GM23338 (cell line): ENCODE results near the gene TTC8. TPM values are rescaled to one million over a fixed set of nuclear protein-coding genes. Genes with fewer than 3 reads are reported as not detected.

Experiments used
- ATAC-seq: fragments of 200-7000 bp; cut with Tn5 transposase; 3 replicates; pipeline ENCODE4 v1.9.1; 2020
- DNase-seq: peaks from one replicate; pipeline ENCODE4 v3.0.0-alpha.2; 2015; ENCODE audit warnings: low spot score
- H2AFZ ChIP-seq: fragments of 200-600 bp; sonication (generic); 2 replicates; pipeline ENCODE4 v1.8.0; 2016; ENCODE audit warnings: antibody characterized with exemption, mild to moderate bottlenecking, moderate library complexity
- H3F3A ChIP-seq: fragments of 200-600 bp; sonication (generic); replicated peaks from 2 replicates; pipeline ENCODE4 v1.8.0; 2017; ENCODE audit warnings: antibody characterized with exemption, mixed run types, low read depth
- H3K27ac ChIP-seq: fragments of 200-600 bp; sonication (generic); 2 replicates; pipeline ENCODE4 v1.6.1; 2016; ENCODE audit warnings: low read depth
- H3K27me3 ChIP-seq: fragments of 200-600 bp; sonication (generic); 2 replicates; pipeline ENCODE4 v1.8.0; 2016; ENCODE audit warnings: mild to moderate bottlenecking, mixed run types, moderate library complexity; ENCODE audit not compliant: insufficient read depth
- H3K36me3 ChIP-seq: fragments of 200-600 bp; sonication (generic); 2 replicates; pipeline ENCODE4 v1.8.0; 2016; ENCODE audit warnings: mild to moderate bottlenecking; ENCODE audit not compliant: insufficient read depth
- H3K4me1 ChIP-seq: fragments of 200-600 bp; sonication (generic); 2 replicates; pipeline ENCODE4 v1.8.0; 2016; ENCODE audit warnings: mild to moderate bottlenecking, moderate library complexity; ENCODE audit not compliant: insufficient read depth
- H3K4me2 ChIP-seq: fragments of 200-600 bp; sonication (generic); 2 replicates; pipeline ENCODE4 v1.7.1; 2017; ENCODE audit warnings: mixed run types
- H3K4me3 ChIP-seq: fragments of 200-600 bp; sonication (generic); 2 replicates; pipeline ENCODE4 v1.6.1; 2016; ENCODE audit warnings: mixed run types
- H3K79me2 ChIP-seq: fragments of 200-600 bp; sonication (generic); replicated peaks from 2 replicates; pipeline ENCODE4 v1.8.0; 2017; ENCODE audit warnings: mild to moderate bottlenecking; ENCODE audit not compliant: insufficient read depth
- H3K9me2 ChIP-seq: fragments of 200-600 bp; sonication (generic); 2 replicates; pipeline ENCODE4 v1.8.0; 2017; ENCODE audit not compliant: insufficient read depth
- H4K20me1 ChIP-seq: fragments of 200-600 bp; sonication (generic); replicated peaks from 2 replicates; pipeline ENCODE4 v1.8.0; 2017; ENCODE audit warnings: mild to moderate bottlenecking; ENCODE audit not compliant: insufficient read depth
- H3K27ac Mint-ChIP-seq: 2 replicates; pipeline ENCODE4 v1.8.0; 2020; ENCODE audit warnings: inconsistent platforms, mild to moderate bottlenecking, moderate library complexity, mixed read lengths
- H3K27me3 Mint-ChIP-seq: 3 replicates; pipeline ENCODE4 v1.8.0; 2022; ENCODE audit warnings: low read depth, mild to moderate bottlenecking, moderate library complexity, mixed read lengths, inconsistent platforms; ENCODE audit not compliant: insufficient read depth, poor library complexity
- H3K36me3 Mint-ChIP-seq: 3 replicates; pipeline ENCODE4 v1.8.0; 2021; ENCODE audit warnings: low read depth, mild to moderate bottlenecking, inconsistent platforms, moderate library complexity, mixed read lengths
- H3K4me1 Mint-ChIP-seq: 3 replicates; pipeline ENCODE4 v1.8.0; 2020; ENCODE audit warnings: mild to moderate bottlenecking, inconsistent platforms, mixed read lengths
- H3K4me3 Mint-ChIP-seq: 3 replicates; pipeline ENCODE4 v1.8.0; 2021; ENCODE audit warnings: moderate library complexity, mild to moderate bottlenecking, inconsistent platforms, mixed read lengths
- H3K9me3 Mint-ChIP-seq: 3 replicates; pipeline ENCODE4 v1.8.0; 2020; ENCODE audit warnings: moderate library complexity, mild to moderate bottlenecking, inconsistent platforms, mixed read lengths
- CREB1 ChIP-seq: fragments of 250-450 bp; sonication (Bioruptor Pico); IDR thresholded peaks from 2 replicates; pipeline ENCODE4 v1.5.0; 2020; ENCODE audit warnings: low read depth, mild to moderate bottlenecking, moderate library complexity
- ETS1 ChIP-seq: IDR thresholded peaks from 2 replicates; pipeline ENCODE4 v1.6.1; 2016; ENCODE audit warnings: antibody characterized with exemption
- JUNB ChIP-seq: IDR thresholded peaks from one replicate; pipeline ENCODE4 v1.6.1; 2016; ENCODE audit warnings: antibody characterized with exemption; ENCODE audit not compliant: unreplicated experiment
- NANOG ChIP-seq: IDR thresholded peaks from 2 replicates; pipeline ENCODE4 v1.6.1; 2016; ENCODE audit warnings: antibody characterized with exemption, borderline replicate concordance
- POLR2AphosphoS5 ChIP-seq: IDR thresholded peaks from 2 replicates; pipeline ENCODE4 v1.6.1; 2016; ENCODE audit warnings: antibody characterized with exemption, low read depth
- REST ChIP-seq: IDR thresholded peaks from one replicate; pipeline ENCODE4 v1.6.1; 2018; ENCODE audit warnings: antibody characterized with exemption; ENCODE audit not compliant: unreplicated experiment
- STAT1 ChIP-seq: IDR thresholded peaks from one replicate; pipeline ENCODE4 v1.6.1; 2016; ENCODE audit warnings: antibody characterized with exemption; ENCODE audit not compliant: unreplicated experiment
- ZNF331 ChIP-seq: fragments of 250-450 bp; sonication (Bioruptor Pico); IDR thresholded peaks from 2 replicates; pipeline ENCODE4 v1.5.0; 2020; ENCODE audit warnings: low read depth, mild to moderate bottlenecking, moderate library complexity
- ZNF462 ChIP-seq: fragments of 250-450 bp; sonication (Bioruptor Pico); IDR thresholded peaks from 2 replicates; pipeline ENCODE4 v1.5.0; 2020; ENCODE audit warnings: mild to moderate bottlenecking, moderate library complexity
- polyA plus RNA-seq: library from polyadenylated mRNA; unstranded; fragments of >200 nt; fragmentation: Nextera tagmentation; extraction: Ambion mirVana; gene quantifications from 2 replicates; pipeline ENCODE4 v1.2.1, GENCODE V29; 2016
- total RNA-seq: library from RNA; depleted of rRNA; stranded (reverse); fragments of >200 nt; shearing (Covaris generic); gene quantifications from 2 replicates; pipeline ENCODE4 v1.2.3, GENCODE V29; 2014

TTC8 gene
- total and polyA plus RNA-seq, 2 experiments from 2014 or later: 7.5 to 10.5 TPM

DNA sequence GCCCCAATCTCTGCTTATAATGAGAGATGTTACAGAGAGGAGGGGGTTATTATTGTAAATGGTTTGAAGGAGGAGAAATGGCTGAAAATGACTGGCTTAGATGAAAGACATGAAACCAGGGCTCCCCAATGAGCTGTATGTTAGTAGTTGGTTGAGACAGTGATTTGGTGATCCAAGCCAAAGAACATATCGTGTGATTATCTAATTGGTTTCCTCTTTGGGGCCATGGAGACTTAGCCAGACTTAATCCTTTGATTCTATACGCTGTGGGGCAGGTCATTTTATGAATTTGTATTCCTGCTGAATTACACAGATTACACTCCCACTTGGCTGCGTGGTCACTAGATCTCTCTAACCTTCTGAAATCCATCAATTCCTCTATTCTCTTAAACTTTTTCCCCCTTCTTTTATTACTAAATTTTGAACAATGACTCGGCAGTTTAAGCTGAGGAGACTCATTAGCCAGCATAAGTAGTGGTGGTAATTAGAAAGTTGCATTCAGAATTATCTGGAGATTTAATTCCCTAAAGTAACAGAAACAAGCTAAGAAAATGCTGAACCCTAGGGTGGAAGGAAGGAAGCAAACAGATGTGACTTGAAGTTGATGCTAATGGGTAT lies 5.3 kb downstream of the TTC8 start (continued):
- TF ChIP-seq REST: no peak
- no peak for TF ChIP-seq ZNF462 (CRISPR knock-in tag)
- TF ChIP-seq NANOG: no peak

DNA sequence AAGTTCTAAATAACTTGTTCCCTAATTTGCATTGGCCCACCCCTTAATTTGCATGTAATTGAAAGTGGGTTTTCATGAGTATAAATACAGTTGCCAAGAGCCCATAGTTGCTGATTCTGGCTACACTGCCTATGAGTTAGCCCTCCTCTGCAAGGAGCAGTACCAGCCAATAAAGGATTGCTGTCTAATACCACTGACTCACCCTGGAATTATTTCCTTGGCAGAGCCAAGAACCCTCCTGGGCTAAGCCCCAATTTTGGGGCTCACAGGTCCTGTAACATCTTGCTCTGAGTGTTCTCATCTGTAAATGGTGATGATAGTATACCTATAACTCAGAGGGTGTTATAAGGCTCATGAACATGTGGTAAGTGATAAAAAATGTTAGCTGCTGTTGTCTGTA lies 6.8 kb downstream of the TTC8 start:
- no peak overlapping the region for H2AFZ ChIP-seq
- H3K4me3 ChIP-seq: no peak overlapping the region
- no peaks in the 10 kb centered on the region for H3K9me2 ChIP-seq
- no peaks in the 10 kb centered on the region for H3K27me3 ChIP-seq
- H3K27ac ChIP-seq: no peak overlapping the region
- no peaks in the 10 kb centered on the region for H3F3A ChIP-seq
- peaks cover 16% of the 10 kb centered on the region for H3K4me1 Mint-ChIP-seq
- H3K36me3 Mint-ChIP-seq: peaks cover 12% of the 10 kb centered on the region; the same call in 2 of the 3 replicates
- no peak overlapping the region for H3K27ac Mint-ChIP-seq
- DNase-seq (no peak), ATAC-seq (no peak)
- H3K79me2 ChIP-seq: no peaks in the 10 kb centered on the region
- no peaks in the 10 kb centered on the region; the same call in 2 of the 3 replicates for H3K9me3 Mint-ChIP-seq
- H3K27me3 Mint-ChIP-seq: no peaks in the 10 kb centered on the region
- H3K4me2 ChIP-seq: no peak overlapping the region
- no peaks in the 10 kb centered on the region for H4K20me1 ChIP-seq
- no peaks in the 10 kb centered on the region for H3K4me1 ChIP-seq
- TF ChIP-seq STAT1: no peak
- no peak for TF ChIP-seq CREB1 (CRISPR knock-in tag)
- TF ChIP-seq ZNF331: no peak
- TF ChIP-seq JUNB: no peak
- no peak for TF ChIP-seq ETS1
- TF ChIP-seq POLR2AphosphoS5: no peak
- H3K36me3 ChIP-seq: no peaks in the 10 kb centered on the region
- H3K4me3 Mint-ChIP-seq: no peak overlapping the region
